Naive thymus-derived CD8-positive, alpha-beta T cell (primary cell): Measurements from ENCODE around the gene DTX4. TPM values are rescaled to one million over a fixed set of nuclear protein-coding genes. Genes with fewer than 3 reads are reported as not detected.

Experiments
- ATAC-seq, 2 donors: fragments of 150-1000 bp; cut with Tn5 transposase in 1 of 2; sonication (Bioruptor Pico), chemical (Tn5 transposase) in 1 of 2; 1 replicate in 1 of 2; 2 replicates in 1 of 2; pipeline ENCODE4 v1.10.0; 2021; ENCODE audit warnings: mild to moderate bottlenecking in 2 of 2, moderate library complexity in 2 of 2
- POLR2A ChIA-PET: fragments of 350-600 bp; sonication (Branson Sonifier 250); formaldehyde crosslinking; loops from one replicate; lab custom pipeline; 2021; ENCODE audit warnings: antibody characterized with exemption; lab: Charles Lee
- DNase-seq, 10 donors: peaks; one replicate each; pipeline versions ENCODE4 v3.0.0 to v3.0.0-alpha.2; 2020 to 2022
- H3K27ac Mint-ChIP-seq, 10 donors: one replicate each; pipeline ENCODE4 v1.8.0; 2020 to 2022; ENCODE audit warnings: mild to moderate bottlenecking in 10 of 10, mixed read lengths in 10 of 10, moderate library complexity in 4 of 10, inconsistent platforms in 1 of 10
- H3K27me3 Mint-ChIP-seq, 5 donors: one replicate each; pipeline ENCODE4 v1.8.0; 2021 to 2022; ENCODE audit warnings: mixed read lengths in 5 of 5
- H3K36me3 Mint-ChIP-seq, 3 donors: one replicate each; pipeline ENCODE4 v1.8.0; 2020 to 2022; ENCODE audit warnings: mixed read lengths in 3 of 3, mild to moderate bottlenecking in 2 of 3, inconsistent platforms in 1 of 3
- H3K4me1 Mint-ChIP-seq, 4 donors: one replicate each; pipeline ENCODE4 v1.8.0; 2021 to 2022; ENCODE audit warnings: mixed read lengths in 4 of 4
- H3K4me3 Mint-ChIP-seq, 10 donors: one replicate each; pipeline ENCODE4 v1.8.0; 2020 to 2022; ENCODE audit warnings: mild to moderate bottlenecking in 10 of 10, mixed read lengths in 10 of 10, moderate library complexity in 6 of 10, inconsistent platforms in 1 of 10
- H3K9me3 Mint-ChIP-seq, 9 donors: one replicate each; pipeline ENCODE4 v1.8.0; 2020 to 2022; ENCODE audit warnings: mixed read lengths in 9 of 9, mild to moderate bottlenecking in 3 of 9, inconsistent platforms in 1 of 9, moderate library complexity in 1 of 9
- polyA plus RNA-seq, 3 donors: library from polyadenylated mRNA; unstranded; fragments of 300-500 nt; fragmentation: Illumina TruSeq; gene quantifications; one replicate each; pipeline ENCODE4 v1.2.3, GENCODE V29; 2021
- total RNA-seq, 8 experiments: library from RNA in 2 of 8; stranded (reverse) in 2 of 8; gene quantifications; one replicate each; pipeline ENCODE4 v1.2.3 and lab custom pipeline; 2021 to 2026

The DTX4 gene
- total and polyA plus RNA-seq, 5 experiments from 2014 or later, result 0.02 to 3.5 (median 0.64) TPM

DNA sequence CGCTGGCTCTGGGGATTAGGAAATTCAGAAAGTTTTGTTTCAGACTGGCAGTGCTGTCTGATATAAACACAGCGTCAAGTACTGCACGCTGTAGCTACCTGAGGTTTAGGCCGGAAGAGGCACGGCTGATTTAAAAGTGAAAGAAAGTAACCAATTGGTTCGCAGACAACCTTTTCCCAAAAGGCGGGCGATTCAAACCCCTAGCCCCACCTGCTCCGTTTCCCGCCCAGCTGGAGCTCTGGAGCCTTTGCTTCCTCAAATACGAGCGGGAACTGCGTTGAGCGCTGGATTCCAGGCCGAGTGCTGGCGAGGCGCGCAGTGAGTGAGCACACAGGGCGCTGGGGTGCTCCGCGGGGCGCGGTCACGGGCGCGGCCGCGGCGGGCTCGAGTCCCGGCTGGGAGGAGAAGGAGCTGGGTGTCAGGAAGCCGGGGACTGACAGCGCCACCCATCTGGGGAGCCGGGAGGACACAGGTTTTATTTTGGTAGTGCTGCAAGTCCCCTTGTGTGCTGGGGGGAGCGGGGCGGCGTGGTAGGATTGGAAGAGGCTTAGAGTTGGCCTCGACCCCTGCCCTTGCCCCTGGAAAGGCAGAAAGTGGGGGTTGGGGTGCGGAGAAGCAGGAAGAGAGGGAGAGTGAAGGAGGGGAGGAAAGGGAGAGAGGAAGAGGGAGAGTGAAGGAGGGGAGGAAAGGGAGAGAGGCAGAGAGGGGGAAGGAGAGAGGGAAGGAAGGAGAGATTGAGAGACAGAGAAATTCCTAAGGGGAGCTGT is 27.2 kb upstream of the DTX4 start:
- Mint-ChIP-seq H3K4me1 (peaks cover 29 to 75% (median 52%) of the 10 kb centered on the region in 4 donors), H3K4me3 (peak overlapping the region; percentile 94 to 99 (median 97)), H3K9me3 (no peaks in the 10 kb centered on the region), H3K27me3 (no peaks in the 10 kb centered on the region), H3K36me3 (peaks cover 4 to 30% (median 10%) of the 10 kb centered on the region in 3 donors), H3K27ac (peak overlapping the region; percentile 94 to 100 (median 98))
- ATAC-seq (peak; percentile 51 to 58), DNase-seq (peak; percentile 46 to 85 (median 68))
- POLR2A ChIA-PET, result interaction anchor here (0.7 to 1.6 kb wide), 5 partner anchors 9 to 291 kb away, joined by 3 to 4 read pairs (median 3); partner anchors contain the start of genes MPEG1 and OR5A1

DNA sequence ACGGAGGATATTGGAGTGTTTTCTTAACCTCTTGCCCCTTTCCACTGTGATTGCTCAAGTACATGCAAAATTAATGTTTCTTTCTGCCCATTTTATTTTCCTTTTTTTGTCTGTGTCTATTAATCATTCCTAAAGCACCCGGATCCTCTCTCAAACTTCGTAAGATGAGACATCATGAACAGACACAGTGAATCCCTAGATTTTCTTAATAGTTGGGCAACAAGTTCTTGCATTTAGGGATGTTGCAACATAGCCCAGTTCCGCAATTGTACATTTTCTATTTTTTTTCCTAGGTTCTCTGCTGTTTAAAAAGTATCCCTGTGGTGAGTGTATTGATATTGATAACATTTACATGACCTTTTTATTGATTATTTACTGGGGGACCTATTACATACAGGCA is 26.4 kb upstream of the DTX4 start:
- ATAC-seq (no peak), DNase-seq (no peak)
- H3K9me3 Mint-ChIP-seq, result no peaks in the 10 kb centered on the region
- no peaks in the 10 kb centered on the region for H3K27me3 Mint-ChIP-seq
- H3K27ac Mint-ChIP-seq, result peak overlapping the region in 5 of 10 donors; percentile 53 to 100 (median 76)
- POLR2A ChIA-PET, result interaction anchor here (1.3 to 1.6 kb wide), 2 partner anchors 11 to 26 kb away, joined by 3 to 4 read pairs; no protein-coding TSS in a partner anchor
- peaks cover 29 to 75% (median 52%) of the 10 kb centered on the region in 4 donors for H3K4me1 Mint-ChIP-seq
- peaks cover 4 to 33% (median 13%) of the 10 kb centered on the region in 3 donors for H3K36me3 Mint-ChIP-seq
- peak overlapping the region; percentile 62 to 99 (median 97) for H3K4me3 Mint-ChIP-seq

DNA sequence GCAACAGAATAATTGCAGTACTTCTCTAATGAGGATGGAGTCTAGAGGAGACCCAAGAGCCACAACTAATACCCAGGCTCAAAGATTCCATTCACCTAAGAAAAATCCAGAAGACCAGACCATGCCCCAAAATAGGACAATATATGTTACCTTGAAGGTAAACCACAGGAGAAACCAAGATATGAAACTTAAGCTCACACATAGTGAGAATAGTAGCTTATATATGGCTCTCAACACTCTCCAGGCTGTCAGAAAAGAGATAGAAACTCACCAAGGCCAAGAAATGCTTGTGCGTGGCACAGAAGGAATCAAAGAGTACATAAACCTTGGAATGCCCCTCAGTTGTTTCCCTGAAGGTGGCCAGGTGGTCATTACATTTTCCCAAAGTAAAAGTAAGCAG is 20.2 kb upstream of the DTX4 start:
- H3K4me1 Mint-ChIP-seq, result peaks cover 1 to 37% (median 3%) of the 10 kb centered on the region in 4 donors
- no peaks in the 10 kb centered on the region for H3K27me3 Mint-ChIP-seq
- no peak for DNase-seq
- no peak overlapping the region for H3K4me3 Mint-ChIP-seq
- POLR2A ChIA-PET, result no interaction called here
- no peaks in the 10 kb centered on the region for H3K9me3 Mint-ChIP-seq
- H3K27ac Mint-ChIP-seq, result peak overlapping the region in 4 of 10 donors; percentile 22 to 61 (median 41)
- H3K36me3 Mint-ChIP-seq, result peaks cover 7 to 53% (median 13%) of the 10 kb centered on the region in 3 donors
- ATAC-seq, result no peak

- ATAC-seq (no peak), DNase-seq (no peak)
- Mint-ChIP-seq H3K9me3 (no peaks in the 10 kb centered on the region), H3K27me3 (no peaks in the 10 kb centered on the region), H3K27ac (peak overlapping the region in 3 of 10 donors; percentile 1 to 49 (median 12)), H3K4me1 (peaks cover 0 to 33% (median 2%) of the 10 kb centered on the region in 4 donors), H3K36me3 (peaks cover 7 to 48% (median 12%) of the 10 kb centered on the region in 3 donors), H3K4me3 (peak overlapping the region in 2 of 10 donors; percentile 9 to 34)
- POLR2A ChIA-PET, result no interaction called here
These were observed 19.5 kb upstream of the DTX4 start for GRCh38 chr11:59152312-59152951.

GRCh38 chr11:59154610-59155009 is 17.3 kb upstream of the DTX4 start:
- DNase-seq (no peak), ATAC-seq (no peak)
- Mint-ChIP-seq H3K4me1 (peaks cover 4 to 28% (median 9%) of the 10 kb centered on the region in 4 donors), H3K9me3 (no peaks in the 10 kb centered on the region), H3K27me3 (no peaks in the 10 kb centered on the region), H3K27ac (no peak overlapping the region), H3K4me3 (no peak overlapping the region), H3K36me3 (peaks cover 3 to 28% (median 4%) of the 10 kb centered on the region in 3 donors)
- POLR2A ChIA-PET, result no interaction called here

GRCh38 chr11:59157433-59157832 is 14.5 kb upstream of the DTX4 start:
- peak overlapping the region in 1 of 10 donors; percentile 17 for H3K27ac Mint-ChIP-seq
- POLR2A ChIA-PET, result no interaction called here
- DNase-seq, result no peak
- H3K36me3 Mint-ChIP-seq, result peaks cover 0 to 5% (median 0%) of the 10 kb centered on the region in 3 donors
- H3K27me3 Mint-ChIP-seq, result peaks cover 0 to 12% (median 6%) of the 10 kb centered on the region in 5 donors
- ATAC-seq, result no peak
- no peaks in the 10 kb centered on the region for H3K9me3 Mint-ChIP-seq
- H3K4me1 Mint-ChIP-seq, result peaks cover 4 to 22% (median 9%) of the 10 kb centered on the region in 4 donors
- no peak overlapping the region for H3K4me3 Mint-ChIP-seq

DNA sequence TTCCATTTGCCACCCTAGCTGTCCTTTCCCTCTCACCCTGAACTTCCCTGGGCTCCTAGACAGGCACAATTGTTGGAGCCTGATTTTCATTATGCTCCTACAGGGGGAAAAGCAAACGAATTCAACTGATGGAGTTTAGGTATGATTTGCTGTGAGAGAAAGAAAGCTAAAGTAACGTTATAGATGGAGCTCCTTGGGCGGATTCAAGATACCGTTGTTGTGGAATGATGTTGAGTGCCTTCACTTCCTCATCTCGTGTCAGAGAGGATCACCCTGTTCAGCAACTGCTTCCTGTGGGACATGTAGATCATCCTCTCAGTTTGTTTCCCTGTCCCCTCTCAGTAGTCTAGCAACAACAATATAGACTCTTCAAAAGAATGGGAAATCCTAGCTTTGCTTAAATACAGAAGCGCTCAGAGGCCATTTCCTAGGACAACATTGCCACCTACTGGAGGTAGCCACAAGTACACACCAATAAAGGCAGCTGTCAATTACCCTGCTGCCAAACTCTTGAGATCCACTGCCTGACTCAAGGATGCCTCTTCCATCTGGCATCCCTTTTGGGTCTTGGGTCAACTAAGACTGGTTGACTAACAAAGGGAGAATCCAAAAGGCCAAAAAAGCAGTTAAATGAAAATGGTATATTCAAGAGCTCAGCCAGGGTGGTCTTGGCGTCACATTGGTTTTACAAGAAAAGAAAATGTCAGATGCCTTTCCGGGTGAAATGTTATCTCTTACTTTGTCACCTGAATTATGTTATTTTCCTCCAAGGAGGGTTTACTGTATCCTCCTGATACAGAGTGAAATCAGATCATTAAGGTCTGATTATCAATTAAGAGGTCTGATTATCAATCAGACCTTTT is 13.5 kb upstream of the DTX4 start:
- peak overlapping the region in 2 of 10 donors; percentile 3 to 52 for H3K4me3 Mint-ChIP-seq
- no peaks in the 10 kb centered on the region for H3K9me3 Mint-ChIP-seq
- peak overlapping the region in 6 of 10 donors; percentile 5 to 70 (median 48) for H3K27ac Mint-ChIP-seq
- peaks cover 0 to 17% (median 7%) of the 10 kb centered on the region in 5 donors for H3K27me3 Mint-ChIP-seq
- DNase-seq, result peak in 9 of 10 donors; percentile 40 to 79 (median 65)
- peak; percentile 98 to 99 for ATAC-seq
- POLR2A ChIA-PET, result no interaction called here
- no peaks in the 10 kb centered on the region for H3K36me3 Mint-ChIP-seq
- H3K4me1 Mint-ChIP-seq, result peaks cover 4 to 14% (median 8%) of the 10 kb centered on the region in 4 donors

DNA sequence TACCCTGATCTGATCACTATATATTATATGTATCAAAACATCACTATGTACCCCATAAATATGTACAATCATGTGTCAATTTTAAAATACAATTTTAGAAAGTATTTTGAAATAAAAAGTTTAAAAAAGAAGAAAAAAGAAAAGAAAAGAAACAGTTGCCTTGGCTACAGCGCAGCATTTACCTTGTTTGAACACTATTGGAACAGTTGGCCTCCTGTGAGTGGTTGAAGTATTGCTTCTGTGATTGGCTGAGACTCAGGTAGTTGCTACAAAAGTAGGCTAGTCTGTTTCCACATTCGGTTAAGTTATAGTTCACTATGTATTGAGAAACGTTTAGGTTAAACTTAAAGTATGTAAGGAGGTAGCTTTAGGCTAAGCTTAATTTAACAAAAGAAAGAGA is 7.9 kb upstream of the DTX4 start:
- POLR2A ChIA-PET, result interaction anchor here (1.2 kb wide), 1 partner anchor 11 kb away, joined by 3 read pairs; no protein-coding TSS in a partner anchor
- Mint-ChIP-seq H3K27ac (no peak overlapping the region), H3K36me3 (no peaks in the 10 kb centered on the region), H3K9me3 (no peaks in the 10 kb centered on the region), H3K27me3 (peaks cover 5 to 38% (median 13%) of the 10 kb centered on the region in 5 donors), H3K4me3 (no peak overlapping the region), H3K4me1 (no peaks in the 10 kb centered on the region)
- ATAC-seq (no peak), DNase-seq (no peak)

DNA sequence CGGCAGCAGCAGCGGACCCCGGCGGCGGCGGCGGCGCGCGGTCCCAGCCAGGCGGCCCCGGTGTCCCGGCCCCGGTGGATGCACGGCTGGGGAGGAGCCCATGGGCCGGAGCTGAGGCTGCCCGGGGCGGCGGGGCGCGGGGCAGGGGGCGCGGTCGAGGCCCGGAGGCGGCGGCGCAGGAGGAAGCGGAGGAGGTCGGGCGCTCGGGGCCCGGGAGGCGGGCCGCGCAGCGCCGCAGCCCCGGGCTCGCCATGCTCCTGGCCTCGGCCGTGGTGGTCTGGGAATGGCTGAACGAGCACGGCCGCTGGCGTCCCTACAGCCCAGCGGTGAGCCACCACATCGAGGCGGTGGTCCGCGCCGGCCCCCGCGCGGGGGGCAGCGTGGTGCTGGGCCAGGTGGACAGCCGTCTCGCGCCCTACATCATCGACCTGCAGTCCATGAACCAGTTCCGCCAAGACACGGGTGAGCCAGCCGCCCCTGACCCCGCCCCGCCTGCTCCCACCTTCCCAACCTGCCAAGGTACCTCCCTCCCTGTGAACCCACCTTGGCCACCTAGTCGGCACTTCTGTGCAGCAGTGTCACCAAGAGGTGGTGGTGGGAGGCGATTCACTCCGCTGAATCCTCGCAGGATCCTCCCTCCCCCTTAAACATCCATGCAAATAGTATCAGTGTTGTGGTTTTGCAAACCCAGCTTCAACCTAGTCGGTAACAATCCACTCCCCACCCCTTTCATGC is 580 bp downstream of the DTX4 start:
- peak overlapping the region; percentile 79 to 95 (median 90) for H3K4me3 Mint-ChIP-seq
- no peaks in the 10 kb centered on the region for H3K36me3 Mint-ChIP-seq
- peak overlapping the region in 7 of 10 donors; percentile 34 to 86 (median 58) for H3K27ac Mint-ChIP-seq
- peak in 7 of 10 donors; percentile 10 to 68 (median 27) for DNase-seq
- H3K27me3 Mint-ChIP-seq, result peaks cover 0 to 8% (median 0%) of the 10 kb centered on the region in 5 donors
- POLR2A ChIA-PET, result interaction anchor here (1.0 kb wide), 2 partner anchors 36 to 77 kb away, joined by 3 read pairs; no protein-coding TSS in a partner anchor
- peak; percentile 29 to 43 for ATAC-seq
- peaks cover 6 to 17% (median 12%) of the 10 kb centered on the region in 4 donors for H3K4me1 Mint-ChIP-seq
- no peaks in the 10 kb centered on the region for H3K9me3 Mint-ChIP-seq

DNA sequence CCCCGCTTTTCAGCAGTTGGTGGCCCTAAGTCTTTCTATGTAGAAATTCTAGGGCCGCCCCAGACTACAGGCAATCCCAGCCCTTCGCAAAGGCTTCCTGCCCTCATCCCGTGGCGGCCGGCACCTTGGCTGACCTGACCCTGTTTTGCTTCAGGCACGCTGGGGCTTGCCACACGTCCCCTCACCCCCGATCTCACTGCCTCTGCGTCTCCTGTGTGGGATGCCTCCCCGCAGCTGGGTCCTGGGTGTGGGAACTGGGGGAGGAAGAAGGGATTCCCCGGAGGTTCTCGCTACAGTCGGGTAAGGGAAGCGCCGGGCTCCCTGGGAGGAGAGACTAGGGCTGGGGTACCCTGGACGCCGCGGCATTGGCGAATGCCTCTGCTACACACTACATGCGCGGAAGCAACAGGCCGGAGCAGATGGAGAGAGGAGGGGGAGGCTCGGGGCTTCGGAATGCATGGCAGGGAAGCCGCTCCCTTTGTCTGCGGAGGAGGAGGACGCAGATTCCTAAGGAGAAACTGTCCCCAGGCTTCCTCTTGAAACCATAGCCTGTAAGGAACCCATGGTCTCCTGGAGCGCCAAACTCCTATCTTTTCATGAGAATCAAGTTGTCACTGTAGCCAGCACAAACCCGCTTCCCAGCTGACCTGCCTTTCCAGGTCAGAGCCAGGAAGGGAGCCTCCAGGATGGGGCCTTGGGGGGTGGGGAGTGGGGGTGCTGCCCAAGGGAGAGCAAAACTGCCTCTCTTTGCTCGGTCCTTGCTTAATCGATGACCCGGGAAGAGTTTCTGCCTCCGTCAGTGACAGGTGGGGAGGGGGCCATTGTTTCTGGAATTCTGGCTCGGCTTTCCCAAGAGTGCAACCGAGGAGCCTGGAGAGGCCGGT is 1.4 kb downstream of the DTX4 start:
- peaks cover 0 to 8% (median 0%) of the 10 kb centered on the region in 5 donors for H3K27me3 Mint-ChIP-seq
- POLR2A ChIA-PET, result no interaction called here
- DNase-seq (peak in 2 of 10 donors; percentile 1 to 39), ATAC-seq (no peak)
- no peaks in the 10 kb centered on the region for H3K36me3 Mint-ChIP-seq
- no peaks in the 10 kb centered on the region for H3K9me3 Mint-ChIP-seq
- peaks cover 6 to 17% (median 12%) of the 10 kb centered on the region in 4 donors for H3K4me1 Mint-ChIP-seq
- peak overlapping the region in 7 of 10 donors; percentile 34 to 86 (median 58) for H3K27ac Mint-ChIP-seq
- peak overlapping the region; percentile 79 to 95 (median 90) for H3K4me3 Mint-ChIP-seq
